GM13976 (cell line): ENCODE results near the gene KATNB1.

Experiments used
- DNase-seq: peaks from one replicate; pipeline ENCODE4 v3.0.0; 2012; ENCODE audit warnings: low spot score
- CTCF ChIP-seq: IDR thresholded peaks from 2 replicates; pipeline ENCODE4 v1.5.1; 2012; ENCODE audit warnings: borderline replicate concordance, mild to moderate bottlenecking; ENCODE audit not compliant: insufficient read depth; ENCODE audit errors: extremely low read depth, missing control alignments, control extremely low read depth
- in situ Hi-C: fragments of 300-500 bp; cut with MboI; formaldehyde crosslinking; loops from one replicate; pipeline ENCODE4 v1.12.0; 2022; ENCODE audit warnings: low sequenced_read_pairs, mixed read lengths, inconsistent platforms; ENCODE audit not compliant: unreplicated experiment

Gene KATNB1

GRCh38 chr16:57748596-57748995, 13.0 kb downstream of the KATNB1 start:
- in situ Hi-C loops: no loop called here
- no peak for TF ChIP-seq CTCF

GRCh38 chr16:57749101-57749692, 13.6 kb downstream of the KATNB1 start:
- DNase-seq: no peak
- in situ Hi-C loops: no loop called here
- TF ChIP-seq CTCF: no peak

More at GRCh38 chr16:57748596-57748995, 13.0 kb downstream of the KATNB1 start:
- no peak for DNase-seq

DNA sequence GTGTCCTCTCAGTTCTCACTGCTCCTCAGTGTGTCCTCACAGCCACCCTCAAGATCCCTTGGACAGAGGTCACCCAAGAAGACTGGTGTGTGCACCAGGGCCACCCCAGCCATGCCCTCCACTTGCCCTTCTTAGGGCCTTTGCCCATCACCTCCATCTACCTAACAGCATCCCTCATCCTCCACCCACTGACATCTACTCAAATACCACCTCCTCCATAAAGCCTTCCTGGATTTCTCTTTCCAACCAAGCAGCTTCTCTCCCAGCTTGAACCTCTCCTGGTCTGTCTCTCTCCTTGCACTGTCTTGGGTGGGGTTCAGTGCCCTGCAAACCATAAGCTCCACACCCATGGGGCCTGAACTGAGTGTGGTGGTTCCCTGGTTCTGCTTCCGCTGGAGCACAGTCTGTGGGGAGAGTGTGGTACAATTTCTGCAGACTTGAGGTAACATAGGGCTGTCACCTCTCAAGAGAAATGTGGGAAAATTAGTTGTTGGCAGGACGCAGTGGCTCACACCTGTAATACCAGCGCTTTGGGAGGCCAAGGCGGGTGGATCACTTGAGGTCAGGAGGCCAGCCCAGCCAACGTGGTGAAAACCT, 14.4 kb downstream of the KATNB1 start:
- in situ Hi-C loops: no loop called here
- DNase-seq: no peak
- no peak for TF ChIP-seq CTCF

DNA sequence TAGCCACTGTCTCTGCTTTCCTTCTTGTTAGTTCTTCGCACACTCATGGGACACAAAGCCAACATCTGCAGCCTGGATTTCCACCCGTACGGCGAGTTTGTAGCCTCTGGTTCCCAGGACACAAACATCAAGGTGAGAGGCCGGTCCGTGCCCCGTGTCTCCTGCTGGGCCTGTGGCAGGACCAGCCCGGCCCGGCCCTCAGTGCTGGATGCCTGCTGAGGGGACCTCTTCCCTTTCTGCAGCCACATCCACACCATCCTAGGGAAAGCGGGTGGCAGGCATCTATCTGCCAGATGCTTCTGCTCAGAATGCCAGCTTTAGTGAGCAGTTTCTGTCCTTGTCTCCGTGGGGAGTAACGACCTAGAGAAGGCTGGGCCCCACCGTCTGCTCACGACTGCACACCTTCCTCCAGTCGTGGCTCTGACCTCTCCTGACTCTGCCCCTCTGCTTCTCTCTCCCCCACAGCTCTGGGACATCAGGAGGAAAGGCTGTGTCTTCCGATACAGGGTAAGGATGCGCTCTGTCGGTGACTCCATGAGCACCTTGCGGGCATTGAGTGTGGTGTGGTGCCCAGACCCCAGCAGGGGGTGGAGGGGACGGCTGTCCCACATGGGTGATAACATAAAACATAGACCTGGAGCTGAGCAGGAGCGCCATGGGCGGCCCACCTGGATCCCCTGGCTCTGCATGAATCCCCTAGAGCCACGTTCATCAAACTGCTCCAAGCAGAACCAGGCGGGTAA, 15.4 kb downstream of the KATNB1 start:
- TF ChIP-seq CTCF: no peak
- no peak for DNase-seq
- in situ Hi-C loops: no loop called here

- in situ Hi-C loops: no loop called here
- DNase-seq: no peak
- no peak for TF ChIP-seq CTCF
Measured at GRCh38 chr16:57751539-57752202, 16.1 kb downstream of the KATNB1 start.

GRCh38 chr16:57752203-57752580, 16.6 kb downstream of the KATNB1 start:
- no peak for DNase-seq
- in situ Hi-C loops: no loop called here
- TF ChIP-seq CTCF: no peak
